Activated CD8-positive, alpha-beta memory T cell treated with anti-CD3 and anti-CD28 coated beads for 36 hours (primary cell): ENCODE results near the gene SAMD14. TPM values are rescaled to one million over a fixed set of nuclear protein-coding genes. Genes with fewer than 3 reads are reported as not detected.

Source experiments
- CTCF ChIA-PET: fragments of 350-600 bp; sonication (Branson Sonifier 250); formaldehyde crosslinking; loops from one replicate; lab custom pipeline; 2021; ENCODE audit warnings: antibody characterized with exemption; lab: Charles Lee
- POLR2A ChIA-PET: fragments of 350-600 bp; sonication (Branson Sonifier 250); formaldehyde crosslinking; loops from one replicate; lab custom pipeline; 2021; ENCODE audit warnings: antibody characterized with exemption; lab: Charles Lee
- total RNA-seq, 2 experiments: library from RNA; stranded (reverse); gene quantifications; one replicate each; pipeline ENCODE4 v1.2.3, GENCODE V29; 2021

Gene SAMD14
- total RNA-seq, 2 experiments from 2014 or later: 1.0 to 1.2 TPM

- POLR2A ChIA-PET: interaction anchor here (0.7 kb wide), 1 partner anchor 47 kb away, joined by 3 read pairs; no protein-coding TSS in a partner anchor
- CTCF ChIA-PET: interaction anchor here (0.7 to 5.2 kb wide), 4 partner anchors 10 to 47 kb away, joined by 4 to 35 read pairs (median 6); partner anchors contain the start of gene PDK2
Measured at GRCh38 chr17:50141745-50142110, 11.8 kb upstream of the SAMD14 start.

DNA sequence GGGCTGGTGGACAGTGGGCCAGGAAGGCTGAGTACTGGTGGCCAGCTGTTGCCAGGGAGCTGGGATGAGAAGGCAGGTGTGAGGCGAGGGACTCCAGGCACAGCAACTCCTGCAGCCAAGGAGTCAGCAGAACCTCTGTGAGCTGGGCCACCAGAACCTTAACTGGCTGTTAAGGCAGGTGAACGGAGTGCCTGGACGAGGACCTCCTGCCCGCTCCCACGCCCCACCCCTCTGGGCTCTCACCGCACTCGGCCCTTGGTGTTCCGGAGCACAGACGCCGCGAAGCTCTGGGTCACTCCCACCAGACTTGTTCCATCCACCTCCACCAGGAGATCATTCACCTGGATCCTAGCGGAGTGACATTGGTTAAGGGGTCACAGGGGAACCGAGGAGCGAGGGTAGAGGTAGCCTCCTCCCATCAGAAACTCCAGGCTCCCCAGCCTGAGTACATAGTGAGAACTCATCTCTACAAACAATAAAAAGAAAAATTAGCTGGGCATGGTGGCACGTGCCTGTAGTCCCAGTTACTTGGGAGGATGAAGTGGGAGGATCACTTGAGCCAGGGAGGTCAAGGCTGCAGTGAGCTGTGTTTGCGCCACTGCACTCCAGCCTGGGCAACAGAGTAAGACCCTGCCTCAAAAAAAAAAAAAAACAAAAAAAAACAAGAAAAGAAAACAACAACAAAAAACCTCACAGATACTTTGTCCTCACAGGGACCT lies 11.2 kb upstream of the SAMD14 start:
- POLR2A ChIA-PET: interaction anchor here (0.7 kb wide), 1 partner anchor 47 kb away, joined by 3 read pairs; no protein-coding TSS in a partner anchor

DNA sequence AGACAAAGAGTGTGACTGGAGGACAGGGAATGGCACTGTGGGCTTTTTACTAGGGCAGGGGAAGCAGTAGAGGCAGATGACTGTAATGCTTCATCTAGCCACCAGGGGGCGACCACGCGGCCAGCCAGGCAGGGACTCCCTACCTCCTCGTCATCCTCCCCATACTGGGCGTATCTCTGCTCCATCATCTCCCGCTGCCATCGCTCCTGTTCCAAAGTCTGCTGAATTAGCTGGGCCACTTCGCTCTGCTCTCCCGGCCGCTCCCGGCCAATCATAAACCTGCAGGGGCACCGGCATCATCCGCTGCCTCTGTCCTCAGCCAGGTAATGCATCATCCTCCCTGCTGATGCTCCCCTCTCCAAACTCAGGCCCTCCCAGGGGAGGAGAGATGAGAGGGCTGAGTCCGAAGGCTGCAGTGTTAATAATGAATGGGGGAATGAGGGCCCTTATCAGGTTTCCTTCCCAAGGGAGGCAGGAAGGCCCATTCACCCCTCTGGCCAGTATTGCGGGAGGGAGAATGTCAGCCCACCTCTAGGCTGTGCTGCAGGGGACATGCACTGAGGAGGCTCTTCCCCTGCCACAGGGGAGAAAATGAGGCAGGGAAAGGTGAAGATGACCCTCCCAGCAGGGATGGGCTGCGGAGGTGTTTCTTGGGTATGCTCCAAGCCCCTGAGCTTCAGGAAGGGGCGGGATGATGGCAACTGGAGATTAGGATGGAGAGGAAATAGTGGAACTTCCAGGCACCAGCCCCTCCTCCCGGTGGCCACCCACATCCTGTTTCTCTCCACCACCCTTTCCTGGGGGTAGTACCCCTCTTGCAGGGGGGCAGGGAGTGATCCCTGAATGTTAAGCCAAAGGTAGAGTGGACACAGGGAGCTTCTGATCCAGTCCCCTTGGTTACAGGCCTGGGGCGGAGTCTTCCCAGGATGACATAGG lies 10.3 kb upstream of the SAMD14 start:
- ChIA-PET CTCF (interaction anchor here (0.8 to 5.2 kb wide), 14 partner anchors 9 to 158 kb away, joined by 3 to 35 read pairs (median 5); partner anchors contain the start of genes ITGA3, PDK2, PPP1R9B and SAMD14), POLR2A (interaction anchor here (1.2 kb wide), 1 partner anchor 10 kb away, joined by 3 read pairs; the partner anchor contains the start of gene SAMD14)

More for the DNA sequence above, 11.2 kb upstream of the SAMD14 start:
- CTCF ChIA-PET: interaction anchor here (0.7 to 5.2 kb wide), 11 partner anchors 8 to 49 kb away, joined by 3 to 35 read pairs (median 5); partner anchors contain the start of genes PDK2, PPP1R9B and SAMD14

GRCh38 chr17:50139185-50139783 lies 9.3 kb upstream of the SAMD14 start:
- ChIA-PET POLR2A (interaction anchor here (1.2 kb wide), 1 partner anchor 9 kb away, joined by 3 read pairs; the partner anchor contains the start of gene SAMD14), CTCF (interaction anchor here (0.7 to 5.2 kb wide), 18 partner anchors 8 to 258 kb away, joined by 3 to 35 read pairs (median 4); partner anchors contain the start of genes ITGA3, PPP1R9B and SAMD14)

DNA sequence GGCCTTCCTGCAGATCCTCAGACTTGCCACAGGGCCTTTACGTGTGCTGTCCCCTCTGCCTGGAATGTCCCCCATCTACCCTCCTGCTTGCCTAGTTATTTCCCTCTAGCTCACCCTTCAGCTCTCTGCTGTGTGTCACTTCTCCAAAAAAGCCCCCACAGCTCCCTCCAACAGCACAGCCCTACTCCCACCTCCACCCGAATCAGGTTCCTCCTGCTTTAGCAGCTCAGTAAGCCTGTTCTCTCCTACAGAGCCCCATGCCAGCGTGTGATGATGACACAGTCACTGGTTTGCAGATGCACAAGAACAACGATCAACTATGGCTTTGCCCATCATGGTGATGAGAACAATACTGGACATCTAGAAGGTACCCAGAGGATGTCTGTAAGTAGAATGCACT lies 7.1 kb upstream of the SAMD14 start:
- POLR2A ChIA-PET: no interaction called here

DNA sequence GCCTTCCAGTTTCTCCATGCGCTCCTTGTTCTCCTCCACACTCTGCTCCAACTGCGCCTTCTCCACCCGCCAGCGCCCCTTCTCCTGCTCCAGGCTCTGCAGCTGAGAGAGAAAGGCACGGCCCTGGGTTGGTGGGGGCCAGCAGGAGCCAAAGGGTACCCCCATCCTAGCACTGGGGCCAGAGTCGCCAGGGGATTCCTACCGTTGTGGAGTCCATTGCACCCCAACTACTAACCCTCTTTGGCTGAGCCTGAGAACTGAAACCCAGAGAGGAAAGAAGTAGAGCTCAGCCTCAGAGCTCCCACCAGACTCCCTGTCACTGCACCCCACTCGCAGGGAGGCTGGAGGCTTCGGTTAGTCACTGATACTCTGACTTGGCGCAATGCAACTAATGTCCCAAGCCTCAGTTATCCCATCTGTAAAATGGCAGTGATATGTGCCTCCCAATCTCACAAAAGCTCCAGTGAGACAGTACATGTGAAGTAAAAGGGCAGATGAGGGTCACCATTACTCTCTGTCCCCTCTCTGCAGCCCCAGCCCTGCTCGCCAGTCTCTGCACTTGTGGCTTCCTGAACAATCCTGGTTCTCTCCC lies 6.2 kb upstream of the SAMD14 start:
- ChIA-PET CTCF (interaction anchor here (1.0 to 3.5 kb wide), 4 partner anchors 12 to 25 kb away, joined by 3 to 13 read pairs (median 4); no protein-coding TSS in a partner anchor), POLR2A (no interaction called here)

More for the DNA sequence above, 7.1 kb upstream of the SAMD14 start:
- CTCF ChIA-PET: interaction anchor here (1.0 to 3.5 kb wide), 4 partner anchors 13 to 24 kb away, joined by 3 to 13 read pairs (median 4); no protein-coding TSS in a partner anchor

GRCh38 chr17:50135316-50136095 lies 5.5 kb upstream of the SAMD14 start:
- CTCF ChIA-PET: interaction anchor here (1.7 to 3.5 kb wide), 2 partner anchors 12 to 26 kb away, joined by 4 to 13 read pairs; no protein-coding TSS in a partner anchor
- POLR2A ChIA-PET: no interaction called here

- POLR2A ChIA-PET: no interaction called here
- CTCF ChIA-PET: interaction anchor here (3.5 kb wide), 1 partner anchor 27 kb away, joined by 13 read pairs; no protein-coding TSS in a partner anchor
Measured at GRCh38 chr17:50134206-50135110, 4.5 kb upstream of the SAMD14 start.

DNA sequence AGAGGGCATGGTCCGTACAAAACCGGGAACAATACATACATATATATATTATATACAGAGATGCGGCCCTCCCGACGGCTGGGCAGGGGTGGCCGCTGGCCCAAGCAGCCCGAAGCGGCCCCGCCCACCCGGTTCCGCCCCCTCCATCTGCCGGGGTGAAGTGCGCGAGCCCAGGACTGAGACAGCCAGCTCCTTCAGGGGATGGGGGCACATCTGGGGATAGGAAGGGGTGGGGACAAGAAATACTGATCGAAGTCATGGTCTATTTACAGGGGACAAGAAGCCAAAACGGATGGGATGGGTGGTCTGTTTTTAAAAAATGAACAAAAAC lies 3.8 kb upstream of the SAMD14 start:
- ChIA-PET CTCF (no interaction called here), POLR2A (no interaction called here)

DNA sequence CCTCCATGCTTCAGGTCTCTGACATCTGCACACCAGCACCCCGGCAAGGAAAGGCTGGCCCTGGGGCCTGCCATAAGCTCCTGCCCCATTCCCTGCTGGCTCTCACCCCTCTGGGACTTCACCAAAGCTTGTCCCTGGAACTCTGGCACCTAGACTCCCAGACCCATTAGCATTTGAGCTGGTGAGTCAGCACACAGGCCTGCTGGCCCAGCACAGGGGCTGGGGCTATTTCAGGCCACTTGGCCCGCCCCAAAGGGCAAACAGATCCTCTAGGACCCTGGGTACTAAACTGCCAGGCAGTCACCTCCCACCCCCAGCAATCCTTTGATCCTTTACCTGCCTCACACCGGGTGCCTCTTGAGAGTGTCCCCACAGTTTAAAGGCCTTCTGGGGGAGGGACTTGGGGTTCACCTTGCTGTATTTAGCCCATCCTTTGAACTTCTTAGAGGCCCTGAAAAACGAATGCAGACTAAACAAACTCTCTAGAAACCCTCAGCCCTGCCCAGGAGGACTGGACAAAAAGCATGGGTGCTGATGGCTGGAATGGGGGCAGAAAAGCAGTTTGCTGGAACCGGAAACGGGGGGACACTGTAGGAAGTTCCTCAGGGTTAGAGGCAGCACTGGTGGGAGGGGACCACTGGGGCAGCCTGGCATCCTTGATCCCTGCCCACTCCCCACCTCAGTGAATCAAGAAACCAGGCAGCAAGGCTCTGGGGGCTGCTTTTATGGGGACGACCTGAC lies 3.2 kb upstream of the SAMD14 start:
- CTCF ChIA-PET: no interaction called here
- POLR2A ChIA-PET: no interaction called here

DNA sequence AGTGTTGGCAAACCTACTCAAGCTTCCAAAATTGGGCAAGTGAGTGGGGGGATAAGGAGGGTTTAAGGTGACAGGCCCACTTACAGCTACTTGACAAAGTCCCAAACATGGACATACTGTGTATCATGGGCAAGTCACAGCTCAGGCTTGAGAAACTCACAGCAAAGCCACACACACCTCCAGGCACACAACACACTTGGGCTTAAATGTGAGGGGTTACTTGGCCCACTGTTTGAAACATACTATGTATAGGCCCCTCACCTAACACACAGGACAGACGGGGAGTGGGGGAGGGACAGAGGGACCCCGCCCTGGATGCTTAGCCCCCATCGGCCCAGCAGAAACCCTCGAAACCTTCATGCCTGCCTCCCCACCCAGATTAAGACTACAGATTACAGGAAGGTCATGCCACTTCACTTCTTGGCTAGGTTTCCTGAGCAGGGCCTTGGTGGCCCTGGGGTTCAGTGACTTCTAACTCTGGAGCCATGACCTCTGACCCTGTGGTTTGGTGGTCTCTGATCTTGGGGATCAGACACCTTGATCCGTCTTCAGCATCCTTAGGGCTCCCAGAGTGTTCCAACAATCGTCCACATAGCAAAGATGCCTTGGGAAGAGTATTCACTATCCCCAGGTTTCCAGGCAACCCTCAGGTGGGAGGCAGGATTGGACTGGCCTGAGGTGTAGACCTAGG lies 2.3 kb upstream of the SAMD14 start:
- ChIA-PET POLR2A (interaction anchor here (0.6 kb wide), 1 partner anchor 18 kb away, joined by 3 read pairs; the partner anchor contains the start of gene PPP1R9B), CTCF (interaction anchor here (0.6 to 2.0 kb wide), 3 partner anchors 9 to 166 kb away, joined by 3 to 7 read pairs (median 4); no protein-coding TSS in a partner anchor)

- POLR2A ChIA-PET: interaction anchor here (0.6 to 1.6 kb wide), 3 partner anchors 12 to 508 kb away, joined by 3 to 11 read pairs (median 3); no protein-coding TSS in a partner anchor
- CTCF ChIA-PET: interaction anchor here (0.7 to 2.0 kb wide), 9 partner anchors 9 to 83 kb away, joined by 3 to 7 read pairs (median 4); partner anchors contain the start of gene PDK2
Measured at GRCh38 chr17:50130559-50131305, 772 bp upstream of the SAMD14 start.

DNA sequence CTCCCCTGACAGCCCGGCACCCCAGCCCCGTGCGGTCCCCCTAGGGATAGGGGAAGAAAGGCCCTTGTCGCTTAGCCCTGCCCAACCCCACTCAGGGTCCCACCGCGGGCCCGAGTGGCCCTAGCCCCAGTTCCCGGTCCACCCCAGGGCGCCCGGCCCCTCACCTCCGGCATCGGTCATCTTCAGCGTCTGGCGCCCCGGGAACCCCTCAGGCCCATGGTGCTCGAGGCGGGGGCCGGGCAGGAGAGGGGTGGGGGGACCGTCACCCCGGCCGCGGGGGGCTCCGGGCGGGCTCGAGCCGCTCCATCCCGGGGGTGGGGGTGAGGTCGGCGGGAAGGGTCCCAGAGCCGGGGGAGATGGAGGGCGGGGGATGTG lies 620 bp downstream of the SAMD14 start:
- CTCF ChIA-PET: interaction anchor here (1.0 to 1.1 kb wide), 2 partner anchors 11 to 40 kb away, joined by 5 read pairs; no protein-coding TSS in a partner anchor
- POLR2A ChIA-PET: interaction anchor here (0.8 kb wide), 1 partner anchor 10 kb away, joined by 3 read pairs; no protein-coding TSS in a partner anchor
